Measurements from ENCODE around the gene CSRP1. TPM values are rescaled to one million over a fixed set of nuclear protein-coding genes. Genes with fewer than 3 reads are reported as not detected.

The CSRP1 gene
- total RNA-seq, 1 experiment from 2014 or later = 94.4 TPM

DNA sequence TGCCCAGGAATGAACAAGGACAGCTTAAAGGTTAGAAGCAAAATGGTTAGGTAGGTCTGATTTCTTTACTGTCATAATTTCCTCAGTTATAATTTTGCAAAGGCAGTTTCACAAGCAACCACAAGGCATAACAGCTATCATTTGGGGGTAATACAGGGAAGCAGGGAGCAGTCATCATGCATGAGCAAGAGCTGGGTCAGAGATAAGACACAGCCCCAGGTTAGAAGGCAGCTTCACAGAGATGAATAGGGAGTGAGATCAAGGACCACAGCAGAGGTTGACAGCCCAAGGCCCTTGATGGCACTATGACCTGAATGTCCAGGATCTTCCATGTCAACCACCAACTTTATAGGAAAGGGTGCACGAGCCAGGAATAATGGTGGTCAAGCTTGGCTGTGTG lies 9.0 kb upstream of the CSRP1 start:
- no peaks in the 10 kb centered on the region for H3K9me3 ChIP-seq (ENCODE audit: control insufficient read depth, insufficient read depth, low read depth, low read length)
- intact Hi-C loops (cut with micrococcal nuclease; ENCODE audit: unreplicated experiment) = no loop called here
- TF ChIP-seq SIN3A (IDR thresholded peaks at IDR 0.05; ENCODE audit: borderline replicate concordance, insufficient read depth, low read depth, low read length) (no peak), POLR2AphosphoS5 (IDR thresholded peaks at IDR 0.05; ENCODE audit: low read depth, low read length) (no peak), TCF7L2 (IDR thresholded peaks at IDR 0.05; ENCODE audit: low read depth, low read length) (no peak)
- TF ChIP-seq, protein P1, sequence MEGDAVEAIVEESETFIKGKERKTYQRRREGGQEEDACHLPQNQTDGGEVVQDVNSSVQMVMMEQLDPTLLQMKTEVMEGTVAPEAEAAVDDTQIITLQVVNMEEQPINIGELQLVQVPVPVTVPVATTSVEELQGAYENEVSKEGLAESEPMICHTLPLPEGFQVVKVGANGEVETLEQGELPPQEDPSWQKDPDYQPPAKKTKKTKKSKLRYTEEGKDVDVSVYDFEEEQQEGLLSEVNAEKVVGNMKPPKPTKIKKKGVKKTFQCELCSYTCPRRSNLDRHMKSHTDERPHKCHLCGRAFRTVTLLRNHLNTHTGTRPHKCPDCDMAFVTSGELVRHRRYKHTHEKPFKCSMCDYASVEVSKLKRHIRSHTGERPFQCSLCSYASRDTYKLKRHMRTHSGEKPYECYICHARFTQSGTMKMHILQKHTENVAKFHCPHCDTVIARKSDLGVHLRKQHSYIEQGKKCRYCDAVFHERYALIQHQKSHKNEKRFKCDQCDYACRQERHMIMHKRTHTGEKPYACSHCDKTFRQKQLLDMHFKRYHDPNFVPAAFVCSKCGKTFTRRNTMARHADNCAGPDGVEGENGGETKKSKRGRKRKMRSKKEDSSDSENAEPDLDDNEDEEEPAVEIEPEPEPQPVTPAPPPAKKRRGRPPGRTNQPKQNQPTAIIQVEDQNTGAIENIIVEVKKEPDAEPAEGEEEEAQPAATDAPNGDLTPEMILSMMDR (IDR thresholded peaks at IDR 0.05) = no peak
- TF ChIP-seq, protein P2, sequence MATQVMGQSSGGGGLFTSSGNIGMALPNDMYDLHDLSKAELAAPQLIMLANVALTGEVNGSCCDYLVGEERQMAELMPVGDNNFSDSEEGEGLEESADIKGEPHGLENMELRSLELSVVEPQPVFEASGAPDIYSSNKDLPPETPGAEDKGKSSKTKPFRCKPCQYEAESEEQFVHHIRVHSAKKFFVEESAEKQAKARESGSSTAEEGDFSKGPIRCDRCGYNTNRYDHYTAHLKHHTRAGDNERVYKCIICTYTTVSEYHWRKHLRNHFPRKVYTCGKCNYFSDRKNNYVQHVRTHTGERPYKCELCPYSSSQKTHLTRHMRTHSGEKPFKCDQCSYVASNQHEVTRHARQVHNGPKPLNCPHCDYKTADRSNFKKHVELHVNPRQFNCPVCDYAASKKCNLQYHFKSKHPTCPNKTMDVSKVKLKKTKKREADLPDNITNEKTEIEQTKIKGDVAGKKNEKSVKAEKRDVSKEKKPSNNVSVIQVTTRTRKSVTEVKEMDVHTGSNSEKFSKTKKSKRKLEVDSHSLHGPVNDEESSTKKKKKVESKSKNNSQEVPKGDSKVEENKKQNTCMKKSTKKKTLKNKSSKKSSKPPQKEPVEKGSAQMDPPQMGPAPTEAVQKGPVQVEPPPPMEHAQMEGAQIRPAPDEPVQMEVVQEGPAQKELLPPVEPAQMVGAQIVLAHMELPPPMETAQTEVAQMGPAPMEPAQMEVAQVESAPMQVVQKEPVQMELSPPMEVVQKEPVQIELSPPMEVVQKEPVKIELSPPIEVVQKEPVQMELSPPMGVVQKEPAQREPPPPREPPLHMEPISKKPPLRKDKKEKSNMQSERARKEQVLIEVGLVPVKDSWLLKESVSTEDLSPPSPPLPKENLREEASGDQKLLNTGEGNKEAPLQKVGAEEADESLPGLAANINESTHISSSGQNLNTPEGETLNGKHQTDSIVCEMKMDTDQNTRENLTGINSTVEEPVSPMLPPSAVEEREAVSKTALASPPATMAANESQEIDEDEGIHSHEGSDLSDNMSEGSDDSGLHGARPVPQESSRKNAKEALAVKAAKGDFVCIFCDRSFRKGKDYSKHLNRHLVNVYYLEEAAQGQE (IDR thresholded peaks at IDR 0.05; ENCODE audit: insufficient read depth in 1 of 2, low read depth in 2 of 2, low read length in 1 of 2) = no peak
- CTCF ChIA-PET = interaction anchor here (6.7 kb wide), 1 partner anchor 34 kb away, joined by 110 read pairs; no protein-coding TSS in a partner anchor
- H3K4me1 ChIP-seq (ENCODE audit: control insufficient read depth, insufficient read depth, low read length) = peaks cover 5% of the 10 kb centered on the region; the same call in 1 of the 2 replicates
- no TSS peak for BruUV-seq (replicated peaks)
- H3K27ac ChIP-seq (ENCODE audit: low read length) = no peak overlapping the region
- in situ Hi-C loops (cut with HindIII; ENCODE audit: low pct_unique_long_range_greater_than_20kb, low sequenced_read_pairs) = no loop called here
- no peak overlapping the region for H3K4me3 ChIP-seq (ENCODE audit: low read depth in 2 of 2, low read length in 2 of 2)
- ATAC-seq (no peak), DNase-seq (ENCODE audit: low read depth, low spot score) (no peak)
- H3K27me3 ChIP-seq (ENCODE audit: control insufficient read depth, insufficient read depth, low read length) = no peaks in the 10 kb centered on the region
- no peaks in the 10 kb centered on the region for H3K36me3 ChIP-seq (ENCODE audit: control insufficient read depth, insufficient read depth, low read length)
- POLR2A ChIA-PET = no interaction called here

DNA sequence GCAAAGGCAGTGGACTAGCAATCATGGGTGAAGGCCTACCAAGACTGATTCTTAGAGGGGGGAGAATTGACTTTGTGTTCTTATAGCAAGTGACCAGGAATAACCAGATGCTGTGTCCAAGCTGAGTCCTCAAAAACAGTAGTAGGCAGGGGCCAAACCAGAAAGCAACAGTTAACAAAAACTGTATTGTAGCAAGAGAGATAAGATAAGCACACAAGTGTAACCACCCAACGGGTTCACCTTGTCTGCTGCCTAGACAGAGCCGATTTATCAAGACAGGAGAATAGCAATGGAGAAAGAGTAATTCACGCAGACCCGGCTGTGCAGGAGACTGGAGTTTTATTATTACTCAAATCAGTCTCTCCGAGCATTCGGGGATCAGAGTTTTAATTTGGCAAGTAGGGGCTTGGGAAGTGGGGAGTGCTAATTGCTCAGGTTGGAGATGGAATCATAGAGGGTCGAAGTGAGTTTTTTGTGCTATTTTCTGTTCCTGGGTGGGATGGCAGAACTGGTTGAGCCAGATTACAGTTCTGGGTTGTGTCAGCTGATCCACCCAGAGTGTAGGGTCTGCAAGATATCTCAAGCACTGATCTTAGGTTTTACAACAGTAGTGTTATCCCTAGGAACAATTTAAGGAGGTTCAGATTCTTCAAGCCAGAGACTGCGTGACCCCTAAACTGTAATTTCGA lies 8.3 kb upstream of the CSRP1 start:
- in situ Hi-C loops (cut with HindIII; ENCODE audit: low pct_unique_long_range_greater_than_20kb, low sequenced_read_pairs) (no loop called here), intact Hi-C loops (cut with micrococcal nuclease; ENCODE audit: unreplicated experiment) (no loop called here)
- TF ChIP-seq TCF7L2 (IDR thresholded peaks at IDR 0.05; ENCODE audit: low read depth, low read length) (no peak), SIN3A (IDR thresholded peaks at IDR 0.05; ENCODE audit: borderline replicate concordance, insufficient read depth, low read depth, low read length) (no peak), POLR2AphosphoS5 (IDR thresholded peaks at IDR 0.05; ENCODE audit: low read depth, low read length) (no peak)
- TF ChIP-seq, protein P2 (IDR thresholded peaks at IDR 0.05; ENCODE audit: insufficient read depth in 1 of 2, low read depth in 2 of 2, low read length in 1 of 2) = no peak
- TF ChIP-seq, protein P1 (IDR thresholded peaks at IDR 0.05) = no peak
- POLR2A ChIA-PET = no interaction called here
- Histone ChIP-seq H3K27me3 (ENCODE audit: control insufficient read depth, insufficient read depth, low read length) (no peaks in the 10 kb centered on the region), H3K4me1 (ENCODE audit: control insufficient read depth, insufficient read depth, low read length) (peaks cover 5% of the 10 kb centered on the region; the same call in 1 of the 2 replicates), H3K9me3 (ENCODE audit: control insufficient read depth, insufficient read depth, low read depth, low read length) (no peaks in the 10 kb centered on the region), H3K36me3 (ENCODE audit: control insufficient read depth, insufficient read depth, low read length) (no peaks in the 10 kb centered on the region), H3K27ac (ENCODE audit: low read length) (no peak overlapping the region), H3K4me3 (ENCODE audit: low read depth in 2 of 2, low read length in 2 of 2) (no peak overlapping the region)
- ATAC-seq (no peak), DNase-seq (ENCODE audit: low read depth, low spot score) (no peak)
- BruUV-seq (replicated peaks) = no TSS peak
- CTCF ChIA-PET = interaction anchor here (6.7 kb wide), 1 partner anchor 34 kb away, joined by 110 read pairs; no protein-coding TSS in a partner anchor

Measured in Panc1 (cell line).